H1 (cell line): Measurements from ENCODE around the gene PHC2. TPM values are rescaled to one million over a fixed set of nuclear protein-coding genes. Genes with fewer than 3 reads are reported as not detected.

Source experiments
- CTCF ChIA-PET: fragments of 300-600 bp; sonication (Branson Sonifier 250); formaldehyde crosslinking; loops from one replicate; lab custom pipeline; 2021; ENCODE audit not compliant: partially characterized antibody; lab: Charles Lee
- POLR2A ChIA-PET: fragments of 300-600 bp; sonication (Branson Sonifier 250); formaldehyde crosslinking; loops from one replicate; lab custom pipeline; 2021; ENCODE audit warnings: inconsistent platforms; ENCODE audit not compliant: partially characterized antibody; lab: Charles Lee
- DNase-seq, 2 experiments: peaks; one replicate each; pipeline versions ENCODE4 v3.0.0 to v3.0.0-alpha.2; 2010 to 2022; ENCODE audit warnings: low spot score in 2 of 2, low read depth in 1 of 2, mixed read lengths in 1 of 2
- FAIRE-seq: peaks from 2 replicates; lab custom pipeline; 2011; peaks lifted over from hg19 to GRCh38; lab: Jason Lieb, UNC
- H2AFZ ChIP-seq: 2 replicates; pipeline ENCODE4 v1.8.1; 2012; ENCODE audit warnings: low read length, inconsistent platforms
- H2AK5ac ChIP-seq: 2 replicates; pipeline ENCODE4 v1.6.1; 2013; ENCODE audit warnings: low read depth, low read length
- H2BK120ac ChIP-seq: replicated peaks from 2 replicates; pipeline ENCODE3; 2013; ENCODE audit warnings: low read depth, low read length, inconsistent platforms
- H2BK12ac ChIP-seq: 2 replicates; pipeline ENCODE4 v1.6.1; 2013; ENCODE audit warnings: low read depth, low read length
- H2BK15ac ChIP-seq: 2 replicates; pipeline ENCODE4 v1.6.1; 2013; ENCODE audit warnings: low read length
- H2BK20ac ChIP-seq: 2 replicates; pipeline ENCODE4 v1.6.1; 2013; ENCODE audit warnings: low read length
- H2BK5ac ChIP-seq: 2 replicates; pipeline ENCODE4 v1.6.1; 2013; ENCODE audit warnings: low read depth, low read length
- H3K14ac ChIP-seq: 2 replicates; pipeline ENCODE4 v1.6.1; 2013; ENCODE audit warnings: inconsistent platforms; ENCODE audit not compliant: insufficient read length
- H3K18ac ChIP-seq: 2 replicates; pipeline ENCODE4 v1.6.1; 2013; ENCODE audit warnings: low read length; ENCODE audit errors: extremely low read depth
- H3K23ac ChIP-seq: 2 replicates; pipeline ENCODE4 v1.6.1; 2013; ENCODE audit warnings: inconsistent platforms; ENCODE audit not compliant: insufficient read length
- H3K23me2 ChIP-seq: 2 replicates; pipeline ENCODE4 v1.6.1; 2013; ENCODE audit warnings: low read depth, low read length
- H3K27ac ChIP-seq: 2 replicates; pipeline ENCODE4 v1.6.1; 2011; ENCODE audit warnings: low read depth, low read length, inconsistent platforms
- H3K27me3 ChIP-seq, 4 experiments: replicated peaks in 1 of 4; 1 replicate in 1 of 4; 2 replicates in 3 of 4; pipeline versions ENCODE4 v1.6.1 to v1.8.1; 2011 to 2013; ENCODE audit warnings: low read length in 3 of 4, mild to moderate bottlenecking in 3 of 4, inconsistent platforms in 2 of 4, mixed read lengths in 2 of 4, moderate library complexity in 1 of 4; ENCODE audit not compliant: control insufficient read depth in 3 of 4, insufficient read depth in 3 of 4; ENCODE audit errors: extremely low read depth in 1 of 4
- H3K36me3 ChIP-seq, 4 experiments: 2 replicates each; pipeline versions ENCODE4 v1.6.1 to v1.8.1; 2011 to 2013; ENCODE audit warnings: mild to moderate bottlenecking in 4 of 4, low read length in 3 of 4, moderate library complexity in 2 of 4, control low read depth in 1 of 4, inconsistent platforms in 1 of 4; ENCODE audit not compliant: insufficient read depth in 4 of 4, control insufficient read depth in 2 of 4
- H3K4ac ChIP-seq: replicated peaks from 2 replicates; pipeline ENCODE3; 2013; ENCODE audit warnings: low read length, low read depth, mixed read lengths, inconsistent platforms; ENCODE audit not compliant: insufficient read length
- H3K4me1 ChIP-seq, 4 experiments: replicated peaks in 1 of 4; 1 replicate in 1 of 4; 2 replicates in 3 of 4; pipeline versions ENCODE4 v1.6.1 to v1.8.1; 2011 to 2013; ENCODE audit warnings: low read length in 3 of 4, inconsistent platforms in 2 of 4, mixed read lengths in 1 of 4; ENCODE audit not compliant: insufficient read depth in 4 of 4, control insufficient read depth in 3 of 4
- H3K4me2 ChIP-seq, 2 experiments: 2 replicates each; pipeline versions ENCODE4 v1.6.1 to v1.8.1; 2011 to 2013; ENCODE audit warnings: low read depth in 2 of 2, low read length in 2 of 2, control low read depth in 1 of 2, inconsistent platforms in 1 of 2, mild to moderate bottlenecking in 1 of 2; ENCODE audit not compliant: insufficient read depth in 1 of 2
- H3K4me3 ChIP-seq, 4 experiments: fragments of 200-600, 300-600 bp in 1 of 4; sonication (generic), shearing (Covaris generic), sonication (Bioruptor Twin) in 1 of 4; 2 replicates each; pipeline versions ENCODE4 v1.5.1 to v1.8.1; 2011 to 2016; ENCODE audit warnings: low read length in 4 of 4, low read depth in 3 of 4, control low read depth in 2 of 4, inconsistent platforms in 2 of 4, mild to moderate bottlenecking in 2 of 4, mixed read lengths in 1 of 4, moderate library complexity in 1 of 4; ENCODE audit not compliant: insufficient read depth in 2 of 4; ENCODE audit errors: extremely low read depth in 1 of 4
- H3K56ac ChIP-seq: replicated peaks from 2 replicates; pipeline ENCODE3; 2013; ENCODE audit warnings: low read depth, mild to moderate bottlenecking, mixed read lengths, low read length, inconsistent platforms; ENCODE audit not compliant: insufficient read length
- H3K79me1 ChIP-seq: 2 replicates; pipeline ENCODE4 v1.6.1; 2013; ENCODE audit warnings: low read depth, low read length, control low read depth
- H3K79me2 ChIP-seq, 2 experiments: 2 replicates each; pipeline versions ENCODE4 v1.6.1 to v1.8.1; 2012 to 2013; ENCODE audit warnings: low read length in 2 of 2, mild to moderate bottlenecking in 2 of 2, inconsistent platforms in 1 of 2; ENCODE audit not compliant: insufficient read depth in 2 of 2, control insufficient read depth in 1 of 2
- H3K9ac ChIP-seq, 4 experiments: replicated peaks in 1 of 4; 1 replicate in 1 of 4; 2 replicates in 3 of 4; pipeline versions ENCODE4 v1.6.1 to v1.8.1; 2011 to 2013; ENCODE audit warnings: low read depth in 3 of 4, low read length in 3 of 4, control low read depth in 2 of 4, mild to moderate bottlenecking in 2 of 4, moderate library complexity in 2 of 4, inconsistent platforms in 1 of 4; ENCODE audit errors: extremely low read depth in 1 of 4
- H3K9me3 ChIP-seq, 2 experiments: 2 replicates each; pipeline versions ENCODE4 v1.6.1 to v1.8.1; 2012 to 2013; ENCODE audit warnings: mild to moderate bottlenecking in 2 of 2, moderate library complexity in 2 of 2, control low read depth in 1 of 2, inconsistent platforms in 1 of 2, low read depth in 1 of 2, low read length in 1 of 2, mixed read lengths in 1 of 2; ENCODE audit not compliant: insufficient read depth in 2 of 2
- H4K20me1 ChIP-seq, 2 experiments: replicated peaks in 1 of 2; 2 replicates each; pipeline versions ENCODE3 to v1.8.1; 2011 to 2013; ENCODE audit warnings: inconsistent platforms in 2 of 2, low read length in 2 of 2, mild to moderate bottlenecking in 1 of 2; ENCODE audit not compliant: insufficient read depth in 2 of 2, control insufficient read depth in 1 of 2
- H4K5ac ChIP-seq: 2 replicates; pipeline ENCODE4 v1.6.1; 2013; ENCODE audit warnings: low read length, low read depth, mixed read lengths, inconsistent platforms; ENCODE audit not compliant: insufficient read length
- H4K8ac ChIP-seq: 2 replicates; pipeline ENCODE4 v1.8.0; 2013; ENCODE audit warnings: mild to moderate bottlenecking, moderate library complexity, low read length, inconsistent platforms; ENCODE audit not compliant: insufficient read depth; ENCODE audit errors: extremely low read depth
- H4K91ac ChIP-seq: replicated peaks from 2 replicates; pipeline ENCODE3; 2013; ENCODE audit warnings: low read length, mixed read lengths, inconsistent platforms; ENCODE audit not compliant: insufficient read length
- ATF2 ChIP-seq: IDR thresholded peaks from 2 replicates; pipeline ENCODE4 v1.6.1; 2012; ENCODE audit warnings: low read length, inconsistent platforms
- CHD2 ChIP-seq: IDR thresholded peaks from 2 replicates; pipeline ENCODE4 v1.6.1; 2012; ENCODE audit warnings: low read length, improper control_type of control experiment
- CTBP2 ChIP-seq: IDR thresholded peaks from 2 replicates; pipeline ENCODE4 v1.7.0; 2011; ENCODE audit warnings: borderline replicate concordance, mild to moderate bottlenecking, moderate library complexity, mixed read lengths, low read length; ENCODE audit not compliant: insufficient read depth, insufficient read length
- MAX ChIP-seq: IDR thresholded peaks from 2 replicates; pipeline ENCODE4 v1.6.1; 2012; ENCODE audit warnings: inconsistent platforms
- RNF2 ChIP-seq: fragments of 200-900, 300-1000 bp; sonication (generic); IDR thresholded peaks from 2 replicates; pipeline ENCODE4 v1.7.1; 2016; ENCODE audit warnings: borderline replicate concordance, low read depth, mild to moderate bottlenecking, antibody characterized with exemption, low read length; ENCODE audit not compliant: poor library complexity, severe bottlenecking; ENCODE audit errors: missing control alignments
- TAF7 ChIP-seq: optimal IDR thresholded peaks from 2 replicates; pipeline ENCODE3; 2011; ENCODE audit warnings: low read depth, mild to moderate bottlenecking, inconsistent platforms, low read length, moderate library complexity, borderline replicate concordance
- TCF12 ChIP-seq: IDR thresholded peaks from 2 replicates; pipeline ENCODE4 v1.6.1; 2011; ENCODE audit warnings: low read depth, mild to moderate bottlenecking, low read length
- YY1 ChIP-seq: IDR thresholded peaks from 2 replicates; pipeline ENCODE4 v1.6.1; 2011; ENCODE audit warnings: low read depth, mild to moderate bottlenecking, low read length
- WGBS, 2 experiments: shearing (Covaris generic) in 1 of 2; methylation state at CpG; one replicate each; pipeline versions ENCODE4 v1.1.6 to v1.1.7; 2013 to 2015; ENCODE audit warnings: low lambda C conversion rate in 2 of 2, mixed read lengths in 2 of 2, inconsistent platforms in 1 of 2, low coverage in 1 of 2, missing lambda C conversion rate in 1 of 2; ENCODE audit not compliant: insufficient replicate concordance in 2 of 2, insufficient coverage in 1 of 2, insufficient read length in 1 of 2; ENCODE audit errors: extremely low coverage in 1 of 2, missing lambda C conversion rate in 1 of 2; 5-methylcytosine and 5-hydroxymethylcytosine counted together
- polyA plus RNA-seq, 7 experiments: library from polyadenylated mRNA; depleted of rRNA in 3 of 7; stranded (reverse) in 5 of 7; unstranded in 2 of 7; fragments of >200 nt in 5 of 7; fragments of 200-250 nt in 2 of 7; gene quantifications; 1 replicate in 5 of 7; 2 replicates in 1 of 7; 4 replicates in 1 of 7; pipeline versions ENCODE4 v1.2.1 to v1.2.3, GENCODE V29; 2011 to 2013; ENCODE audit warnings: missing spikeins in 2 of 7, mixed read lengths in 2 of 7
- total RNA-seq: library from RNA; stranded (reverse); fragmentation: NEBNext Ultra II Directional; extraction: Animal tissue kit (Norgen Biotek cat#: 25700); gene quantifications from 2 replicates; pipeline ENCODE4 v1.2.1, GENCODE V29; 2021
- TF ChIP-seq, protein P1 (sequence below), 3 experiments: IDR thresholded peaks; 1 replicate in 2 of 3; 2 replicates in 1 of 3; pipeline versions ENCODE4 v1.5.1 to v1.6.1; 2011; ENCODE audit warnings: low read length in 3 of 3, mild to moderate bottlenecking in 3 of 3, inconsistent platforms in 2 of 3, low read depth in 1 of 3, moderate library complexity in 1 of 3; ENCODE audit not compliant: insufficient read depth in 1 of 3; ENCODE audit errors: control extremely low read depth in 1 of 3

The PHC2 gene
- total and polyA plus RNA-seq, 2 of the 8 experiments (the other 6 are each of a cell fraction or from before 2014, with no cell fraction given), result 5.6 to 14.2 TPM

- Histone ChIP-seq H3K23ac (no peak overlapping the region), H3K4me3 (no peak overlapping the region), H3K36me3 (peaks cover 6 to 14% (median 11%) of the 10 kb centered on the region in 4 experiments; a peak in 7 of 8 replicates), H3K18ac (no peak overlapping the region), H3K79me2 (no peaks in the 10 kb centered on the region), H2BK120ac (no peak overlapping the region), H3K4me2 (no peak overlapping the region), H3K79me1 (no peaks in the 10 kb centered on the region), H2AK5ac (no peak overlapping the region), H3K9me3 (no peaks in the 10 kb centered on the region), H3K27ac (no peak overlapping the region), H4K5ac (no peak overlapping the region), H2BK5ac (no peak overlapping the region), H3K4ac (no peak overlapping the region), H2BK15ac (no peak overlapping the region), H4K8ac (no peak overlapping the region), H2BK12ac (no peak overlapping the region), H3K27me3 (no peaks in the 10 kb centered on the region), H3K14ac (no peak overlapping the region), H3K56ac (no peak overlapping the region), H2BK20ac (no peak overlapping the region), H3K4me1 (no peaks in the 10 kb centered on the region), H4K91ac (no peak overlapping the region), H2AFZ (no peak overlapping the region), H4K20me1 (peaks cover 0 to 3% of the 10 kb centered on the region in 2 experiments), H3K9ac (no peak overlapping the region), H3K23me2 (no peaks in the 10 kb centered on the region)
- ChIA-PET POLR2A (no interaction called here), CTCF (interaction anchor here (0.7 to 2.3 kb wide), 3 partner anchors 13 to 843 kb away, joined by 3 to 13 read pairs (median 3); no protein-coding TSS in a partner anchor)
- WGBS, 2 experiments, result 90% methylated on average over 3 of the region's 3 CpGs; no CpG with 5 or more reads in 1 of the 2 experiments
- no peak for FAIRE-seq
- no peak for DNase-seq
- TF ChIP-seq TAF7 (no peak), TCF12 (no peak), YY1 (no peak), RNF2 (no peak), ATF2 (no peak), MAX (no peak), CTBP2 (no peak), CHD2 (no peak)
- TF ChIP-seq, protein P1, sequence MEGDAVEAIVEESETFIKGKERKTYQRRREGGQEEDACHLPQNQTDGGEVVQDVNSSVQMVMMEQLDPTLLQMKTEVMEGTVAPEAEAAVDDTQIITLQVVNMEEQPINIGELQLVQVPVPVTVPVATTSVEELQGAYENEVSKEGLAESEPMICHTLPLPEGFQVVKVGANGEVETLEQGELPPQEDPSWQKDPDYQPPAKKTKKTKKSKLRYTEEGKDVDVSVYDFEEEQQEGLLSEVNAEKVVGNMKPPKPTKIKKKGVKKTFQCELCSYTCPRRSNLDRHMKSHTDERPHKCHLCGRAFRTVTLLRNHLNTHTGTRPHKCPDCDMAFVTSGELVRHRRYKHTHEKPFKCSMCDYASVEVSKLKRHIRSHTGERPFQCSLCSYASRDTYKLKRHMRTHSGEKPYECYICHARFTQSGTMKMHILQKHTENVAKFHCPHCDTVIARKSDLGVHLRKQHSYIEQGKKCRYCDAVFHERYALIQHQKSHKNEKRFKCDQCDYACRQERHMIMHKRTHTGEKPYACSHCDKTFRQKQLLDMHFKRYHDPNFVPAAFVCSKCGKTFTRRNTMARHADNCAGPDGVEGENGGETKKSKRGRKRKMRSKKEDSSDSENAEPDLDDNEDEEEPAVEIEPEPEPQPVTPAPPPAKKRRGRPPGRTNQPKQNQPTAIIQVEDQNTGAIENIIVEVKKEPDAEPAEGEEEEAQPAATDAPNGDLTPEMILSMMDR (IDR thresholded peaks at IDR 0.05; ENCODE audit: control extremely low read depth in 1 of 3, insufficient read depth in 1 of 3, low read depth in 1 of 3, low read length in 3 of 3), result no peak
Measured at GRCh38 chr1:33282791-33283190, 148.1 kb downstream of the PHC2 start.
